HG02870 (cell line): ENCODE results near the gene RASL10A.
A peak's percentile ranks its signal among the peaks of the same experiment; 100 is the strongest.

Experiments
- ATAC-seq: cut with Tn5 transposase; IDR thresholded peaks from one replicate; pipeline ENCODE4 v1.9.1; 2021; ENCODE audit warnings: mild to moderate bottlenecking, moderate library complexity; ENCODE audit not compliant: unreplicated experiment

Gene RASL10A

GRCh38 chr22:29270475-29271271 lies 44.8 kb downstream of the RASL10A start:
- no peak for ATAC-seq

- ATAC-seq: no peak
Observed at GRCh38 chr22:29269731-29270474, 45.6 kb downstream of the RASL10A start.

GRCh38 chr22:29269230-29269604 lies 46.3 kb downstream of the RASL10A start:
- ATAC-seq: no peak

- peak; percentile 15 for ATAC-seq
Observed at GRCh38 chr22:29268511-29269229, 46.8 kb downstream of the RASL10A start.

GRCh38 chr22:29267858-29268510 lies 47.5 kb downstream of the RASL10A start, which contains the start of the genes EWSR1 and RHBDD3:
Gene EWSR1, plus strand, starts transcription at chr22:29268268. Its CDS starts 69 bp downstream, at chr22:29268337.
Gene RHBDD3, minus strand, starts transcription at chr22:29267981. Its CDS starts 2,355 bp downstream, at chr22:29265626.
- peak; percentile 76 for ATAC-seq

- ATAC-seq: no peak
Observed at GRCh38 chr22:29267462-29267857, 48.0 kb downstream of the RASL10A start.

GRCh38 chr22:29266564-29267461 lies 48.7 kb downstream of the RASL10A start:
- no peak for ATAC-seq

GRCh38 chr22:29265929-29266328 lies 49.6 kb downstream of the RASL10A start:
- no peak for ATAC-seq

- ATAC-seq: no peak
Observed at GRCh38 chr22:29265305-29265704, 50.2 kb downstream of the RASL10A start.

GRCh38 chr22:29263791-29264276 lies 51.7 kb downstream of the RASL10A start:
- no peak for ATAC-seq
